Fibroblast of mammary gland (primary cell): ENCODE measurements around the gene POLRMT.
"Not testable (repeated sequence)": the region's sequence is repeated elsewhere in the genome, so short reads cannot be mapped to it uniquely, and the experiment has no call there.

Source experiments
- DNase-seq: peaks from one replicate; pipeline ENCODE4 v3.0.0-alpha.2; 2010; ENCODE audit warnings: low read depth
- H3K4me3 ChIP-seq: 2 replicates; pipeline ENCODE4 v1.5.1; 2011; ENCODE audit warnings: low read depth, mild to moderate bottlenecking, low read length, moderate library complexity; ENCODE audit not compliant: control insufficient read depth
- CTCF ChIP-seq: conservative IDR thresholded peaks from 2 replicates; pipeline ENCODE4 v1.5.1; 2011; ENCODE audit warnings: low read depth, low read length, inconsistent platforms; ENCODE audit not compliant: control insufficient read depth, insufficient read depth

POLRMT gene

GRCh38 chr19:670609-671075, 37.3 kb upstream of the POLRMT start:
- no peak for TF ChIP-seq CTCF
- no peak for DNase-seq
- no peak overlapping the region for H3K4me3 ChIP-seq

GRCh38 chr19:668675-669434, 35.5 kb upstream of the POLRMT start:
- DNase-seq, H3K4me3 ChIP-seq: not testable (repeated sequence)

DNA sequence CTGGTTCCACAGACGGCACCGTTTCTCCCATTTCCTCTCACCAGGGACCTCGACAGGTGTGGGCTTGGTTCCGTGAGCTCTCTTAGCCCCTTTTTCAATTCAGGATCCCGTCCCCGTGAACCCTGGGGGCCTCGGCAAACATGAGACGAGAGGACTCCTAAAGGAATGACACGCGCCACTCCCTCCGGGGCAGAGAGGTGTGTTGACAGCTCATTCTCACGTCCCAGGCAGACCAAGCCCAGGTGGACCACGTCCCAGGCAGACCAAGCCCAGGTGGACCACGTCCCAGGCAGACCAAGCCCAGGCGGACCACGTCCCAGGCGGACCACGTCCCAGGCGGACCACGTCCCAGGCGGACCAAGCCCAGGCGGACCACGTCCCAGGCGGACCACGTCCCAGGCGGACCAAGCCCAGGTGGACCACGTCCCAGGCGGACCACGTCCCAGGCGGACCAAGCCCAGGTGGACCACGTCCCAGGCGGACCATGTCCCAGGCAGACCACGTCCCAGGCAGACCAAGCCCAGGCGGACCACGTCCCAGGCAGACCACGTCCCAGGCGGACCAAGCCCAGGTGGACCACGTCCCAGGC, 33.7 kb upstream of the POLRMT start:
- H3K4me3 ChIP-seq, DNase-seq: not testable (repeated sequence)

- peak; percentile 87 for TF ChIP-seq CTCF
- DNase-seq = peak; percentile 63
- H3K4me3 ChIP-seq = no peak overlapping the region
Observed at GRCh38 chr19:664913-665443, 31.6 kb upstream of the POLRMT start.

DNA sequence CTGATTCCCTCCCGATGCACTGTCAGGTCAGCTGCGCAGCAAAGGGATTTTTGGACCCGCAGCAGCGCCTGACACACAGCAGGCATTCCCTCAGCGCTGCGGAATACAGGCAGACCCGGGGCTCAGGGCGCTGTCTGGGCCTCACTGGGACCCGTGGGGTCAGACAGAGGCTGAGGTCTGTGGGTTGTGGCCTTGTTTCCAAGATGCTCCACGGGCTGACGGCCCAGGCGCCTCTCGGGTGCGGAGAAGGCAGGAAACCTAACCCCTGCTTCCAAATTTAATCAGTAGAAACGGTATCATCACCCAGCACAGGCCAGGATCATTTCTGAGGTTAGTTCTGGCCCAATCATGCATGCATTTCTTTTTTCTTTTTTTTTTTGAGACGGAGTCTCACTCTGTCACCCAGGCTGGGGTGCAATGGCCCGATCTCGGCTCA, 30.4 kb upstream of the POLRMT start:
- peak overlapping the region; percentile 48 for H3K4me3 ChIP-seq
- TF ChIP-seq CTCF = no peak
- DNase-seq = no peak

DNA sequence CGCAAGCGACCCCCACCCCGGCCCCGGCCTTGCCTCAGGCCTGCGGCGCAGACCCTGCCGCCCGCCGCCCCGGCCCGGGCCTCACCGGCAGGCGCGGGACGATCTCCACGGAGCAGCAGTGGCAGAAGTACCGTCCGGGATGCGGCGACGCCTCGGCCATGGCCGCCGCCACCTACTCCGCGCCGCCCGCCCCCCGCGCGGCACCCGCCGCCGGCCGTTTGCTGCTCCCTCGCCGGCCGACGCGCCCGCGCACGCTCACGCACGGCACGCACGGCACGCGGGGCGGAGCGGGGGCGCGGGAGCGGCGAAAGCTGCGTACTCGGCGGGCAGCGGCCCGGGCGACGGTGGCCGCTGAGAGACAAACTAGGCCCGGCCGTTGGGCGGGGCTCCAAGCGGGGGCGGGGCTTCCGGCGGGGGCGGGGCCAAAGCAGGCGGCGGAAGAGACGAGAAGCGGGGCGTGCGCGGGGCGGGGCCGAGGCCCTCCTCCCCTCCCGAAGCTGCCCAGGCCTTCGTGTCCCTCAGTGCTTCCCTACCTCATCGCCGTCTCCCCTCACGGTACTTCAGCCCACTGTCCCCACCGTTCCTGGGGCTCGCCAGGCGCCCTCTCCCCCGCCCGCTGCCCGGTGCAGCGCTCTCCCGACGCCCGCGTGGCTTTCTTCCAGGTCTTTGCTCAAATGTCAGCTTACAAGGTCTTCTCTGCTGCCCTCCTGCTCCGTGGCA, 29.8 kb upstream of the POLRMT start, which contains the start of gene RNF126:
Gene RNF126 (minus strand): TSS at position 253 of the 720 bp plus-strand sequence. CDS start 93 bp downstream, at position 160.
- no peak for TF ChIP-seq CTCF

GRCh38 chr19:662207-662961, 29.0 kb upstream of the POLRMT start:
- peak; percentile 37 for DNase-seq
- TF ChIP-seq CTCF = no peak
- peak overlapping the region; percentile 75 for H3K4me3 ChIP-seq

More for the DNA sequence above, 29.8 kb upstream of the POLRMT start, which contains the start of gene RNF126:
- peak; percentile 85 for DNase-seq
- peak within 1 kb of the TSS; percentile 75 for H3K4me3 ChIP-seq
